ENCODE results near the gene GMNN.
"Not testable (repeated sequence)": the region's sequence is repeated elsewhere in the genome, so short reads cannot be mapped to it uniquely, and the experiment has no call there.

The GMNN gene

GRCh38 chr6:24774696-24775519 is at the start of gene GMNN:
TSS of gene GMNN (plus strand) at chr6:24774937. CDS start at chr6:24777247, 2,310 bp downstream.
- Histone ChIP-seq H3K9me3 (ENCODE audit: low read depth, low read length) (no peaks in the 10 kb centered on the region), H3K27ac (peak within 1 kb of the TSS; percentile 95), H3K9ac (ENCODE audit: insufficient read length) (peak within 1 kb of the TSS; percentile 98), H3K4me3 (peak within 1 kb of the TSS; percentile 98), H3K36me3 (ENCODE audit: insufficient read depth, low read length) (peaks cover 23% of the 10 kb centered on the region)
- TF ChIP-seq POLR2AphosphoS5 (IDR thresholded peaks at IDR 0.05; ENCODE audit: borderline replicate concordance, low read depth, low read length) (peak; percentile 98), FOXP2 (optimal IDR thresholded peaks at IDR 0.05; ENCODE audit: control extremely low read depth, extremely low read length, insufficient read depth) (no peak), EZH2 (IDR thresholded peaks at IDR 0.05) (no peak)
- DNase-seq (ENCODE audit: low read depth, low spot score) = peak; percentile 51

GRCh38 chr6:24730653-24731052 is 44.1 kb upstream of the GMNN start:
- not testable (repeated sequence) for H3K36me3 ChIP-seq (ENCODE audit: insufficient read depth, low read length); DNase-seq (ENCODE audit: low read depth, low spot score); H3K9ac ChIP-seq (ENCODE audit: insufficient read length); H3K4me3 ChIP-seq; H3K27ac ChIP-seq; H3K9me3 ChIP-seq (ENCODE audit: low read depth, low read length)

GRCh38 chr6:24731456-24732134 is 43.1 kb upstream of the GMNN start:
- not testable (repeated sequence) for DNase-seq (ENCODE audit: low read depth, low spot score); H3K9me3 ChIP-seq (ENCODE audit: low read depth, low read length); H3K4me3 ChIP-seq; H3K9ac ChIP-seq (ENCODE audit: insufficient read length); H3K36me3 ChIP-seq (ENCODE audit: insufficient read depth, low read length); H3K27ac ChIP-seq

- no peak for DNase-seq (ENCODE audit: low read depth, low spot score)
- Histone ChIP-seq H3K27ac (no peak overlapping the region), H3K4me3 (no peak overlapping the region), H3K9me3 (ENCODE audit: low read depth, low read length) (no peaks in the 10 kb centered on the region), H3K36me3 (ENCODE audit: insufficient read depth, low read length) (no peaks in the 10 kb centered on the region), H3K9ac (ENCODE audit: insufficient read length) (no peak overlapping the region)
- TF ChIP-seq EZH2 (IDR thresholded peaks at IDR 0.05) (no peak), FOXP2 (optimal IDR thresholded peaks at IDR 0.05; ENCODE audit: control extremely low read depth, extremely low read length, insufficient read depth) (no peak), POLR2AphosphoS5 (IDR thresholded peaks at IDR 0.05; ENCODE audit: borderline replicate concordance, low read depth, low read length) (no peak)
Measured at GRCh38 chr6:24734166-24734565, 40.6 kb upstream of the GMNN start.

- H3K27ac ChIP-seq; DNase-seq (ENCODE audit: low read depth, low spot score); H3K4me3 ChIP-seq; H3K9me3 ChIP-seq (ENCODE audit: low read depth, low read length); H3K9ac ChIP-seq (ENCODE audit: insufficient read length); H3K36me3 ChIP-seq (ENCODE audit: insufficient read depth, low read length): not testable (repeated sequence)
Measured at GRCh38 chr6:24734710-24735109, 40.0 kb upstream of the GMNN start.

GRCh38 chr6:24738741-24739140 is 36.0 kb upstream of the GMNN start:
- TF ChIP-seq POLR2AphosphoS5 (IDR thresholded peaks at IDR 0.05; ENCODE audit: borderline replicate concordance, low read depth, low read length) = no peak
- TF ChIP-seq FOXP2 (optimal IDR thresholded peaks at IDR 0.05; ENCODE audit: control extremely low read depth, extremely low read length, insufficient read depth) = no peak
- TF ChIP-seq EZH2 (IDR thresholded peaks at IDR 0.05) = no peak
- no peaks in the 10 kb centered on the region for H3K36me3 ChIP-seq (ENCODE audit: insufficient read depth, low read length)
- no peaks in the 10 kb centered on the region for H3K9me3 ChIP-seq (ENCODE audit: low read depth, low read length)
- H3K27ac ChIP-seq = no peak overlapping the region
- no peak overlapping the region for H3K9ac ChIP-seq (ENCODE audit: insufficient read length)
- no peak for DNase-seq (ENCODE audit: low read depth, low spot score)
- no peak overlapping the region for H3K4me3 ChIP-seq

GRCh38 chr6:24740861-24741260 is 33.9 kb upstream of the GMNN start:
- no peaks in the 10 kb centered on the region for H3K36me3 ChIP-seq (ENCODE audit: insufficient read depth, low read length)
- H3K4me3 ChIP-seq = no peak overlapping the region
- no peaks in the 10 kb centered on the region for H3K9me3 ChIP-seq (ENCODE audit: low read depth, low read length)
- TF ChIP-seq POLR2AphosphoS5 (IDR thresholded peaks at IDR 0.05; ENCODE audit: borderline replicate concordance, low read depth, low read length) (no peak), EZH2 (IDR thresholded peaks at IDR 0.05) (no peak), FOXP2 (optimal IDR thresholded peaks at IDR 0.05; ENCODE audit: control extremely low read depth, extremely low read length, insufficient read depth) (no peak)
- H3K27ac ChIP-seq = no peak overlapping the region
- DNase-seq (ENCODE audit: low read depth, low spot score) = no peak
- no peak overlapping the region for H3K9ac ChIP-seq (ENCODE audit: insufficient read length)

- DNase-seq (ENCODE audit: low read depth, low spot score) = no peak
- no peak overlapping the region for H3K4me3 ChIP-seq
- no peak overlapping the region for H3K9ac ChIP-seq (ENCODE audit: insufficient read length)
- H3K9me3 ChIP-seq (ENCODE audit: low read depth, low read length) = no peaks in the 10 kb centered on the region
- no peak overlapping the region for H3K27ac ChIP-seq
- no peaks in the 10 kb centered on the region for H3K36me3 ChIP-seq (ENCODE audit: insufficient read depth, low read length)
- TF ChIP-seq EZH2 (IDR thresholded peaks at IDR 0.05) = no peak
- no peak for TF ChIP-seq FOXP2 (optimal IDR thresholded peaks at IDR 0.05; ENCODE audit: control extremely low read depth, extremely low read length, insufficient read depth)
- TF ChIP-seq POLR2AphosphoS5 (IDR thresholded peaks at IDR 0.05; ENCODE audit: borderline replicate concordance, low read depth, low read length) = no peak
Measured at GRCh38 chr6:24742216-24742738, 32.5 kb upstream of the GMNN start.

All from SK-N-MC (cell line).